HG03442 (cell line): ENCODE measurements around the gene FN3KRP.

Experiments
- ATAC-seq: cut with Tn5 transposase; IDR thresholded peaks from one replicate; pipeline ENCODE4 v1.9.1; 2021; ENCODE audit warnings: mild to moderate bottlenecking, moderate library complexity; ENCODE audit not compliant: unreplicated experiment

The FN3KRP gene

GRCh38 chr17:82686366-82687324 is 29.9 kb upstream of the FN3KRP start:
- ATAC-seq = no peak

GRCh38 chr17:82687375-82687861 is 29.1 kb upstream of the FN3KRP start:
- ATAC-seq = no peak

GRCh38 chr17:82687871-82688270 is 28.6 kb upstream of the FN3KRP start:
- ATAC-seq = no peak

- no peak for ATAC-seq
These were observed 27.4 kb upstream of the FN3KRP start for GRCh38 chr17:82689077-82689476.

- no peak for ATAC-seq
These were observed 25.6 kb upstream of the FN3KRP start for GRCh38 chr17:82690786-82691489.

- no peak for ATAC-seq
These were observed 24.8 kb upstream of the FN3KRP start for GRCh38 chr17:82691714-82692113.

GRCh38 chr17:82692268-82692667 is 24.2 kb upstream of the FN3KRP start:
- no peak for ATAC-seq

- no peak for ATAC-seq
These were observed 23.2 kb upstream of the FN3KRP start for GRCh38 chr17:82693168-82693867.

- no peak for ATAC-seq
These were observed 21.9 kb upstream of the FN3KRP start for GRCh38 chr17:82694647-82695046.

GRCh38 chr17:82696259-82696658 is 20.2 kb upstream of the FN3KRP start:
- ATAC-seq = no peak

- no peak for ATAC-seq
These were observed 19.3 kb upstream of the FN3KRP start for GRCh38 chr17:82696916-82697807.

GRCh38 chr17:82697808-82698064 is 18.8 kb upstream of the FN3KRP start:
- ATAC-seq = no peak

- ATAC-seq = peak; percentile 94
These were observed 18.2 kb upstream of the FN3KRP start, which contains the start of gene RAB40B for GRCh38 chr17:82698065-82698973. TSS of gene RAB40B (minus strand) at chr17:82698698. CDS start at chr17:82698596, 102 bp downstream.

- ATAC-seq = no peak
These were observed 17.5 kb upstream of the FN3KRP start for GRCh38 chr17:82698974-82699442.

- ATAC-seq = no peak
These were observed 17.0 kb upstream of the FN3KRP start for GRCh38 chr17:82699551-82699950.

GRCh38 chr17:82702231-82702927 is 14.1 kb upstream of the FN3KRP start:
- ATAC-seq = no peak

- no peak for ATAC-seq
These were observed 13.3 kb upstream of the FN3KRP start for GRCh38 chr17:82703036-82703745.
